Measurements from ENCODE around the gene FAM184A. TPM values are rescaled to one million over a fixed set of nuclear protein-coding genes. Genes with fewer than 3 reads are reported as not detected.

The FAM184A gene
- total and polyA plus RNA-seq, 9 of the 15 experiments (the other 6 are each of a cell fraction or from before 2014, with no cell fraction given), result 6.4 to 18.7 (median 13.1) TPM

GRCh38 chr6:119116712-119117281 is 38.3 kb upstream of the FAM184A start:
- Histone ChIP-seq H3K4me2 (ENCODE audit: insufficient read depth, low read length) (no peak overlapping the region), H2AFZ (ENCODE audit: low read depth, low read length) (peak overlapping the region; percentile 36; the same call in 1 of the 2 replicates), H3K9me1 (ENCODE audit: control insufficient read depth, insufficient read depth, low read length) (no peaks in the 10 kb centered on the region), H4K20me1 (replicated peaks; ENCODE audit: control insufficient read depth, insufficient read depth, low read length) (no peaks in the 10 kb centered on the region), H3K79me2 (ENCODE audit: control insufficient read depth, insufficient read depth, low read length) (no peaks in the 10 kb centered on the region), H3K9me3 (replicated peaks; ENCODE audit: control insufficient read depth, insufficient read depth, low read depth, low read length) (no peaks in the 10 kb centered on the region), H3K27me3 (ENCODE audit: control insufficient read depth in 2 of 2, insufficient read depth in 2 of 2, low read length in 2 of 2) (no peaks in the 10 kb centered on the region), H3K9ac (ENCODE audit: insufficient read depth in 1 of 2, low read depth in 2 of 2, low read length in 2 of 2) (no peak overlapping the region), H3K4me3 (no peak overlapping the region), H3K36me3 (ENCODE audit: control insufficient read depth, insufficient read depth, low read length) (no peaks in the 10 kb centered on the region), H3K27ac (ENCODE audit: extremely low read depth, low read depth, low read length) (no peak overlapping the region), H3K4me1 (replicated peaks in 1 of 2; ENCODE audit: control insufficient read depth in 2 of 2, insufficient read depth in 2 of 2, low read length in 2 of 2) (peaks cover 3 to 8% of the 10 kb centered on the region in 2 experiments; a peak in 2 of 5 replicates)
- BruUV-seq (replicated peaks), result no TSS peak
- ChIA-PET POLR2A (no interaction called here), CTCF (ENCODE audit: low intra/inter-chr PET ratio) (interaction anchor here (0.6 to 0.7 kb wide), 2 partner anchors 226 to 1405 kb away, joined by 3 to 4 read pairs; no protein-coding TSS in a partner anchor)
- ATAC-seq (peak; percentile 77), DNase-seq (ENCODE audit: extremely low read depth in 1 of 4, low spot score in 3 of 4) (peak in 3 of 4 experiments; percentile 21 to 40 (median 27)), FAIRE-seq (peak; percentile 29)
- in situ Hi-C loops (cut with MboI), result loop anchor here (10.0 kb wide), 1 partner anchor 832 kb away; no protein-coding TSS in a partner anchor
- intact Hi-C loops (cut with micrococcal nuclease), result no loop called here
- WGBS (ENCODE audit: insufficient coverage, low coverage, missing lambda C conversion rate), result 37% methylated on average over 3 of the region's 3 CpGs
- TF ChIP-seq CHAMP1 (IDR thresholded peaks at IDR 0.05) (peak; percentile 63; the same call in 1 of the 2 replicates), CTCF (IDR thresholded peaks at IDR 0.05 in 2 of 3, conservative IDR thresholded peaks at IDR 0.05 in 1 of 3; ENCODE audit: insufficient read depth in 2 of 3, low read depth in 1 of 3, low read length in 3 of 3) (peak; percentile 43 to 75 (median 56)), RAD21 (CRISPR knock-in tag; conservative IDR thresholded peaks at IDR 0.05 in 1 of 2, IDR thresholded peaks at IDR 0.05 in 1 of 2) (peak in 1 of 2 experiments; percentile 53; a peak in 3 of 4 replicates), REST (IDR thresholded peaks at IDR 0.05; ENCODE audit: borderline replicate concordance) (peak; percentile 5; the same call in 1 of the 2 replicates), REST (CRISPR knock-in tag; IDR thresholded peaks at IDR 0.05; ENCODE audit: low read depth) (no peak), DPF2 (IDR thresholded peaks at IDR 0.05) (0 out of 2 replicates have a peak, but pooled peaks have one; percentile 10), ARNT (IDR thresholded peaks at IDR 0.05) (0 out of 4 replicates have a peak, but pooled peaks of 1 of the 2 experiments have one; percentile 11), CC2D1A (IDR thresholded peaks at IDR 0.05) (peak; percentile 28; the same call in 1 of the 2 replicates), SMAD3 (CRISPR knock-in tag; conservative IDR thresholded peaks at IDR 0.05) (no peak)

Measured in K562 (cell line).